ENCODE data around the gene CD99L2.

The CD99L2 gene

DNA sequence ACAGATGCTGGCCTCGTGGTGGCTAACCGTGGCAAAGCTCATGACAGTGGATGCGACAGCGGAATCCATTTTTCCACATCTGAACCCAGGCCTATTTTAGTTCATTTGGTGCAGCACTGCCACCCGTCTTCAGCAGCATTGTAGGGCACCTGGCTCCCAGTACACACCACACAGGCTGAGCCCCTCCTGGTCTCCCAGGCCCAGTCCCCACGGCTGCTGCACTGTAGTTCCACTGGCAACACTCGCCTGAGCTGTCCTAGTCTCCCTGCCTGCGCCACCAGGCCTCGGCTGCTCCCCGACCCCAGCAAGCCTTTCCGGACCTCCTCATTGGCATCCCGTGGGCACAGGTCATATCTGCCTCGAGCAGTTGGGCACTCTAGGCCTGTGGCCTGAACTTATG, 129.1 kb downstream of the CD99L2 start:
- Histone ChIP-seq H3K27ac (ENCODE audit: low read depth, low read length) (no peak overlapping the region), H3K79me2 (ENCODE audit: control insufficient read depth, low read length) (no peaks in the 10 kb centered on the region), H3K36me3 (ENCODE audit: control insufficient read depth, low read length) (no peaks in the 10 kb centered on the region), H3K27me3 (ENCODE audit: control insufficient read depth, low read length) (no peaks in the 10 kb centered on the region), H3K9me2 (replicated peaks; ENCODE audit: control insufficient read depth, low read length) (no peaks in the 10 kb centered on the region), H3K4me2 (ENCODE audit: low read length) (no peak overlapping the region), H3F3A (ENCODE audit: control insufficient read depth, insufficient read depth) (no peaks in the 10 kb centered on the region), H3K4me1 (ENCODE audit: control insufficient read depth, low read length) (no peaks in the 10 kb centered on the region), H3K9me3 (ENCODE audit: control insufficient read depth, insufficient read depth, low read length) (no peaks in the 10 kb centered on the region), H3K4me3 (ENCODE audit: low read length) (no peak overlapping the region), H4K20me1 (ENCODE audit: control insufficient read depth, insufficient read depth, low read depth, low read length) (no peaks in the 10 kb centered on the region)
- no peak for TF ChIP-seq EZH2phosphoT487 (IDR thresholded peaks at IDR 0.05; ENCODE audit: borderline replicate concordance, low read length)
- TF ChIP-seq, protein P1, sequence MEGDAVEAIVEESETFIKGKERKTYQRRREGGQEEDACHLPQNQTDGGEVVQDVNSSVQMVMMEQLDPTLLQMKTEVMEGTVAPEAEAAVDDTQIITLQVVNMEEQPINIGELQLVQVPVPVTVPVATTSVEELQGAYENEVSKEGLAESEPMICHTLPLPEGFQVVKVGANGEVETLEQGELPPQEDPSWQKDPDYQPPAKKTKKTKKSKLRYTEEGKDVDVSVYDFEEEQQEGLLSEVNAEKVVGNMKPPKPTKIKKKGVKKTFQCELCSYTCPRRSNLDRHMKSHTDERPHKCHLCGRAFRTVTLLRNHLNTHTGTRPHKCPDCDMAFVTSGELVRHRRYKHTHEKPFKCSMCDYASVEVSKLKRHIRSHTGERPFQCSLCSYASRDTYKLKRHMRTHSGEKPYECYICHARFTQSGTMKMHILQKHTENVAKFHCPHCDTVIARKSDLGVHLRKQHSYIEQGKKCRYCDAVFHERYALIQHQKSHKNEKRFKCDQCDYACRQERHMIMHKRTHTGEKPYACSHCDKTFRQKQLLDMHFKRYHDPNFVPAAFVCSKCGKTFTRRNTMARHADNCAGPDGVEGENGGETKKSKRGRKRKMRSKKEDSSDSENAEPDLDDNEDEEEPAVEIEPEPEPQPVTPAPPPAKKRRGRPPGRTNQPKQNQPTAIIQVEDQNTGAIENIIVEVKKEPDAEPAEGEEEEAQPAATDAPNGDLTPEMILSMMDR (IDR thresholded peaks at IDR 0.05; ENCODE audit: low read depth, low read length, poor library complexity, severe bottlenecking) = no peak

DNA sequence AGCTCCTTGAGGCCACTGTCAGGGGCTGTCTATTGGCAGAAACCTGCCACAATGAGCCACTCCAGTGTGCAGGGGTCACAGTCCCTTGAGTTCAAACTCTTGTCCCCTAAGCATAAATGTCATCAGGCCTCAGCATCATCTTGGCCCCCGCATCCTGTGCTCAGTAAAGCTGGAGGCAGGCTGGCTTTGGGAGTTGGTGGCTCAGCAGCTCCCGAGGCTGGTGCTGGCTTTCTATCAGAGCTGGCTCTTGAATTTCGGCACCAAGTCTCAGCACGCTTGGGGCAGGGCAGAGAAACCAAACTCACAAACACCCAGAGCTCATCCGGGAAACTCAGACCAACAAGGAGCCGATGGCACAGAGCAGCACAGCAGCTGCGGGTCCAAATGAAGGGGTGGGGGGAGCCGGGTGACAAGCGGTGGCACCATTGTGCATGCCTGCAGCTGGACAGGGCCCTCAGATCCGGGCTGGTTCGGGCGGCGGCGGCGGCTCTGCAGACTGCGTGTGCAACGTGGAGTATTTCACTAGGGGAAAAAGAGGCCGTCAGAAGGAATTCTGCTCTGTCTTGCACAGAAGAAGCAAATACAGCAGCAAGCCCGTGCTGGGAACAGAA, 129.8 kb downstream of the CD99L2 start:
- no peaks in the 10 kb centered on the region for H3F3A ChIP-seq (ENCODE audit: control insufficient read depth, insufficient read depth)
- H4K20me1 ChIP-seq (ENCODE audit: control insufficient read depth, insufficient read depth, low read depth, low read length) = no peaks in the 10 kb centered on the region
- no peak overlapping the region for H3K27ac ChIP-seq (ENCODE audit: low read depth, low read length)
- H3K4me2 ChIP-seq (ENCODE audit: low read length) = no peak overlapping the region
- H3K36me3 ChIP-seq (ENCODE audit: control insufficient read depth, low read length) = no peaks in the 10 kb centered on the region
- no peaks in the 10 kb centered on the region for H3K9me3 ChIP-seq (ENCODE audit: control insufficient read depth, insufficient read depth, low read length)
- H3K79me2 ChIP-seq (ENCODE audit: control insufficient read depth, low read length) = no peaks in the 10 kb centered on the region
- no peaks in the 10 kb centered on the region for H3K4me1 ChIP-seq (ENCODE audit: control insufficient read depth, low read length)
- no peaks in the 10 kb centered on the region for H3K9me2 ChIP-seq (replicated peaks; ENCODE audit: control insufficient read depth, low read length)
- H3K4me3 ChIP-seq (ENCODE audit: low read length) = no peak overlapping the region
- TF ChIP-seq EZH2phosphoT487 (IDR thresholded peaks at IDR 0.05; ENCODE audit: borderline replicate concordance, low read length) = no peak
- TF ChIP-seq, protein P1 (IDR thresholded peaks at IDR 0.05; ENCODE audit: low read depth, low read length, poor library complexity, severe bottlenecking) = no peak
- H3K27me3 ChIP-seq (ENCODE audit: control insufficient read depth, low read length) = no peaks in the 10 kb centered on the region

DNA sequence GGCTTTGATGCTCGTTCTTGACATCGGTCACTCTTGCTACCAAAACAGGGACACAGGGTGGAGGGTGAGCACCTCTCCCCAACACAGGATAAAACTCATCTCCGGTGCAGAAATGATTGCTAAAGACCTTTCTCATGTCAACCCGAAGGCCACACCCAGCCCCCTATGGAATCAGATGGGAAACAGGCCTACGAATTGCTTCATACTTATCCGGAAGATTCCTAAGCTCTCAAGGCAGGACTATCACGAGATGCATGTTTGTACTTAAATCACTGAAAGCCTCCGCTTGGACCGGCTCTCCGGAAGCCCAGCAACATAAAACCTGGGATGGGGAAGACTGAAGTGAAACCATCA, 130.4 kb downstream of the CD99L2 start:
- no peaks in the 10 kb centered on the region for H3K27me3 ChIP-seq (ENCODE audit: control insufficient read depth, low read length)
- H3K9me3 ChIP-seq (ENCODE audit: control insufficient read depth, insufficient read depth, low read length) = no peaks in the 10 kb centered on the region
- no peak overlapping the region for H3K27ac ChIP-seq (ENCODE audit: low read depth, low read length)
- H3K4me2 ChIP-seq (ENCODE audit: low read length) = no peak overlapping the region
- no peaks in the 10 kb centered on the region for H3K79me2 ChIP-seq (ENCODE audit: control insufficient read depth, low read length)
- H3K4me1 ChIP-seq (ENCODE audit: control insufficient read depth, low read length) = no peaks in the 10 kb centered on the region
- H3F3A ChIP-seq (ENCODE audit: control insufficient read depth, insufficient read depth) = no peaks in the 10 kb centered on the region
- no peaks in the 10 kb centered on the region for H4K20me1 ChIP-seq (ENCODE audit: control insufficient read depth, insufficient read depth, low read depth, low read length)
- no peaks in the 10 kb centered on the region for H3K36me3 ChIP-seq (ENCODE audit: control insufficient read depth, low read length)
- TF ChIP-seq, protein P1 (IDR thresholded peaks at IDR 0.05; ENCODE audit: low read depth, low read length, poor library complexity, severe bottlenecking) = no peak
- no peak for TF ChIP-seq EZH2phosphoT487 (IDR thresholded peaks at IDR 0.05; ENCODE audit: borderline replicate concordance, low read length)
- H3K4me3 ChIP-seq (ENCODE audit: low read length) = no peak overlapping the region
- H3K9me2 ChIP-seq (replicated peaks; ENCODE audit: control insufficient read depth, low read length) = no peaks in the 10 kb centered on the region
